ENCODE data around the gene MRS2.

The MRS2 gene

GRCh38 chr6:24444588-24444987 lies 41.9 kb downstream of the MRS2 start:
- in situ Hi-C loops (cut with MboI; ENCODE audit: low sequenced_read_pairs, unreplicated experiment), result no loop called here
- DNase-seq (ENCODE audit: low spot score), result no peak
- no peak for TF ChIP-seq CTCF (IDR thresholded peaks at IDR 0.05; ENCODE audit: borderline replicate concordance, control extremely low read depth, extremely low read depth, insufficient read depth, missing control alignments)

- no peak for TF ChIP-seq CTCF (IDR thresholded peaks at IDR 0.05; ENCODE audit: borderline replicate concordance, control extremely low read depth, extremely low read depth, insufficient read depth, missing control alignments)
- in situ Hi-C loops (cut with MboI; ENCODE audit: low sequenced_read_pairs, unreplicated experiment), result no loop called here
- no peak for DNase-seq (ENCODE audit: low spot score)
These were observed 43.0 kb downstream of the MRS2 start for GRCh38 chr6:24445704-24446103.

DNA sequence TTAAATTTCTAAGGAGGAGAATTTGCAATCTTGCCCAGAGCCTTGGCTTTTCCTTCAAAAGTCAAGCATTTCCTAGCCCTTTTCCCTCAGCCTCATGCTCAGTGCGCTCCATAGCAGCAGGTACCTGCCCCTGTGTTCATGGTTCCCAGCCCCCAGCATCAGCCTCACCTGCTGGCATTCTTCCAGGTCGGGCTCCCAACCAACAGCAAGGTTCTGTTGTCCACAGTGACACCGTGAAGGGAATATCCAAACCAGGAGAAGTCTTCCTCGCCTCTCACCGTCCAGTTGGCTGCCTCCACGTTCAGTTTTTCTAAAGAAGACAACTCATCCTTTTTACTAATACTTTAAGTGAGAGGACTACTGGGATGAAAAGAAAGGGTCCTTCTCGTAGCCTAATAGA lies 43.9 kb downstream of the MRS2 start:
- TF ChIP-seq CTCF (IDR thresholded peaks at IDR 0.05; ENCODE audit: borderline replicate concordance, control extremely low read depth, extremely low read depth, insufficient read depth, missing control alignments), result no peak
- DNase-seq (ENCODE audit: low spot score), result no peak
- in situ Hi-C loops (cut with MboI; ENCODE audit: low sequenced_read_pairs, unreplicated experiment), result no loop called here

DNA sequence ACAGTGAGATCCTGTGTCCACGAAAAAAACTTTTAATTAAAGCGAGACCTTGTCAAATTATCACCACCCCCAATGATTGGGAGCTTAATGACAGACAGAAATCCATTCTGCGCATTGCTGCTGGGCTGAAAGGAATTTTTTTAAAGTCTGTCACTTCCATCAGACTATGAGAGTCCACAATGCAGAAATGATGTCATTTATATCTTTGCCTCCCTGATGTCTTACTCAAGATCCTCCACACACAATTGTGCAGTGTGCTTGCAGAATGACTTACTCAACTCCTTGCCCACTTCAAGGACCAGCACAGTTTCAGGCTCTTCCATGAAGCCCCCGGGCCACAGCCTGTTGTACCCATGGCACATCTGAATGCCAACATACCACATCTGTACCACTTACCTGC lies 45.7 kb downstream of the MRS2 start:
- no peak for DNase-seq (ENCODE audit: low spot score)
- in situ Hi-C loops (cut with MboI; ENCODE audit: low sequenced_read_pairs, unreplicated experiment), result no loop called here
- no peak for TF ChIP-seq CTCF (IDR thresholded peaks at IDR 0.05; ENCODE audit: borderline replicate concordance, control extremely low read depth, extremely low read depth, insufficient read depth, missing control alignments)

DNA sequence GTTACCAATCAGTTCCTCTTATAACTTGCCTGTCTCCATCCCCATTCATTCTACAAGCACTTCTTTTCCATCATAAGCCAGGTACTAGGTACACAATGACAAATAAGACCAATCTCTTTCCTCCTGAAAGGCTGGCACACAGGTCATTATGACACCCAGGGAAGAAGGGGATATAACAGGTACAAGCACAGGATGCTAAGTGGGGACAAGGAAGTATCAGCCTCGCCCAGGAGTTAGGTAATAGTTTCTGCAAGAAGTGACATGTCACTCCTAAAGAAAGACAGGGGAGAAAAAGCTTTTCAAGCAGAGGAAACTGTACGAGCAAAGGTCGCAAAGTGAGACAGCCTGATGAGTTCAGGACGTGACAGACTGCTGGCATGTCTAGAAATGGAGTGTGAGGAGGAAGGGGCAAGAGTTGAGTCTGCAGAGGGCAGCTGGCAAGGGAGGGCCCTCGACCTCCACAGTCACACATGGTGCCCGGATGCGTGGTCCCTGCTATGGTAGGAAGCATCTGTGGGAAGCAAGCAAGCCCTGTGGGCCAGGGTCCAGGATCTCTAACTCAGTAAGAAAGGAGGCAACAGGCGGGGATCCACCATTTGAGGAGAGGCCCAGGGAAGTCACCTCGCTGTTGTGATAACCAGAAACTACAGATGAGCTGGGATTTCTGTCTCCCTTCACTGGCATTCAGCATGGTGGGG lies 46.2 kb downstream of the MRS2 start:
- TF ChIP-seq CTCF (IDR thresholded peaks at IDR 0.05; ENCODE audit: borderline replicate concordance, control extremely low read depth, extremely low read depth, insufficient read depth, missing control alignments), result no peak
- in situ Hi-C loops (cut with MboI; ENCODE audit: low sequenced_read_pairs, unreplicated experiment), result no loop called here
- no peak for DNase-seq (ENCODE audit: low spot score)

GRCh38 chr6:24451581-24452388 lies 49.0 kb downstream of the MRS2 start:
- DNase-seq (ENCODE audit: low spot score), result no peak
- TF ChIP-seq CTCF (IDR thresholded peaks at IDR 0.05; ENCODE audit: borderline replicate concordance, control extremely low read depth, extremely low read depth, insufficient read depth, missing control alignments), result no peak
- in situ Hi-C loops (cut with MboI; ENCODE audit: low sequenced_read_pairs, unreplicated experiment), result no loop called here
